IMR-90 (cell line): ENCODE data around the gene KLF12. TPM values are rescaled to one million over a fixed set of nuclear protein-coding genes. Genes with fewer than 3 reads are reported as not detected.

ENCODE experiments used
- ATAC-seq: fragments of 200-7000 bp; cut with Tn5 transposase; 2 replicates; pipeline ENCODE4 v1.9.1; 2020; ENCODE audit warnings: low read depth, mild to moderate bottlenecking, moderate library complexity
- BruUV-seq: library from RNA; stranded (reverse); fragments of 400-500 nt; replicated peaks from 2 replicates; lab custom pipeline; 2021; lab: Mats Ljungman, UMichigan
- CTCF ChIA-PET: fragments of 300-600 bp; formaldehyde crosslinking; extraction: SDS; loops from one replicate; lab custom pipeline; 2021; ENCODE audit warnings: antibody characterized with exemption; lab: Yijun Ruan, JAX
- POLR2A ChIA-PET: fragments of 300-600 bp; sonication (Branson Sonifier 250); formaldehyde crosslinking; loops from one replicate; lab custom pipeline; 2022; ENCODE audit warnings: antibody characterized with exemption; ENCODE audit not compliant: unreplicated experiment; lab: Charles Lee
- DNase-seq: peaks from one replicate; pipeline ENCODE4 v3.0.0; 2013
- H2AFZ ChIP-seq: replicated peaks from 2 replicates; pipeline ENCODE3; 2013; ENCODE audit warnings: low read length, mild to moderate bottlenecking; ENCODE audit not compliant: poor library complexity
- H2AK5ac ChIP-seq: 2 replicates; pipeline ENCODE4 v1.6.1; 2013; ENCODE audit warnings: low read depth, low read length, inconsistent platforms
- H2AK9ac ChIP-seq: replicated peaks from 2 replicates; pipeline ENCODE3; 2013; ENCODE audit warnings: mild to moderate bottlenecking, low read depth, low read length, moderate library complexity; ENCODE audit not compliant: poor library complexity
- H2BK120ac ChIP-seq: 2 replicates; pipeline ENCODE4 v1.6.1; 2013; ENCODE audit warnings: low read depth, low read length, inconsistent platforms
- H2BK15ac ChIP-seq: 3 replicates; pipeline ENCODE4 v1.6.1; 2013; ENCODE audit warnings: low read depth, low read length, inconsistent platforms
- H2BK20ac ChIP-seq: 2 replicates; pipeline ENCODE4 v1.6.1; 2013; ENCODE audit warnings: low read depth, mild to moderate bottlenecking, inconsistent platforms, low read length, moderate library complexity
- H2BK5ac ChIP-seq: 2 replicates; pipeline ENCODE4 v1.6.1; 2013; ENCODE audit warnings: mild to moderate bottlenecking, low read depth, low read length, inconsistent platforms; ENCODE audit not compliant: poor library complexity, severe bottlenecking
- H3K14ac ChIP-seq: replicated peaks from 2 replicates; pipeline ENCODE4 v1.6.1; 2013; ENCODE audit warnings: low read depth, low read length, inconsistent platforms
- H3K18ac ChIP-seq: 2 replicates; pipeline ENCODE4 v1.6.1; 2013; ENCODE audit warnings: low read depth, low read length, control low read depth
- H3K23ac ChIP-seq: 2 replicates; pipeline ENCODE4 v1.6.1; 2013; ENCODE audit warnings: low read depth, low read length, inconsistent platforms
- H3K27ac ChIP-seq: 2 replicates; pipeline ENCODE4 v1.5.1; 2013; ENCODE audit warnings: mild to moderate bottlenecking, control low read depth, low read length; ENCODE audit not compliant: insufficient read depth
- H3K27me3 ChIP-seq: 2 replicates; pipeline ENCODE4 v1.6.1; 2013; ENCODE audit warnings: low read length; ENCODE audit not compliant: control insufficient read depth, insufficient read depth
- H3K36me3 ChIP-seq: 2 replicates; pipeline ENCODE4 v1.6.1; 2013; ENCODE audit warnings: low read length, mixed read lengths; ENCODE audit not compliant: control insufficient read depth, insufficient read depth
- H3K4ac ChIP-seq: 2 replicates; pipeline ENCODE4 v1.6.1; 2013; ENCODE audit warnings: low read depth, low read length, inconsistent platforms
- H3K4me1 ChIP-seq: 2 replicates; pipeline ENCODE4 v1.6.1; 2013; ENCODE audit warnings: low read length, mixed read lengths; ENCODE audit not compliant: control insufficient read depth, insufficient read depth
- H3K4me2 ChIP-seq: 2 replicates; pipeline ENCODE4 v1.6.1; 2013; ENCODE audit warnings: low read depth, mild to moderate bottlenecking, control low read depth, low read length, moderate library complexity
- H3K4me3 ChIP-seq: 2 replicates; pipeline ENCODE4 v1.5.1; 2013; ENCODE audit warnings: low read depth, mild to moderate bottlenecking, control low read depth, low read length, moderate library complexity; ENCODE audit not compliant: insufficient read depth
- H3K56ac ChIP-seq: 2 replicates; pipeline ENCODE4 v1.6.1; 2013; ENCODE audit warnings: low read length, inconsistent platforms; ENCODE audit not compliant: insufficient read depth; ENCODE audit errors: extremely low read depth
- H3K79me1 ChIP-seq, 2 experiments: 2 replicates each; pipeline ENCODE4 v1.6.1; 2013; ENCODE audit warnings: low read length in 2 of 2, inconsistent platforms in 1 of 2, low read depth in 1 of 2
- H3K9ac ChIP-seq: 2 replicates; pipeline ENCODE4 v1.6.1; 2013; ENCODE audit warnings: low read depth, low read length, control low read depth
- H3K9me1 ChIP-seq: 2 replicates; pipeline ENCODE4 v1.6.1; 2013; ENCODE audit warnings: low read length, inconsistent platforms; ENCODE audit not compliant: insufficient read depth
- H3K9me3 ChIP-seq: 2 replicates; pipeline ENCODE4 v1.6.1; 2013; ENCODE audit warnings: low read length; ENCODE audit not compliant: control insufficient read depth, insufficient read depth
- H4K20me1 ChIP-seq: 2 replicates; pipeline ENCODE4 v1.6.1; 2013; ENCODE audit warnings: low read length, inconsistent platforms; ENCODE audit not compliant: insufficient read depth
- H4K5ac ChIP-seq: 2 replicates; pipeline ENCODE4 v1.6.1; 2013; ENCODE audit warnings: mild to moderate bottlenecking, low read depth, low read length, control low read depth
- H4K8ac ChIP-seq, 2 experiments: 2 replicates each; pipeline ENCODE4 v1.6.1; 2013; ENCODE audit warnings: low read depth in 2 of 2, low read length in 2 of 2, control low read depth in 1 of 2, inconsistent platforms in 1 of 2
- H4K91ac ChIP-seq: 2 replicates; pipeline ENCODE4 v1.6.1; 2013; ENCODE audit warnings: low read depth, low read length, inconsistent platforms; ENCODE audit not compliant: insufficient read depth
- MXI1 ChIP-seq: IDR thresholded peaks from 2 replicates; pipeline ENCODE4 v1.6.1; 2012; ENCODE audit warnings: low read depth, mild to moderate bottlenecking, low read length, moderate library complexity, borderline replicate concordance
- POLR2A ChIP-seq: IDR thresholded peaks from 2 replicates; pipeline ENCODE4 v1.6.1; 2012; ENCODE audit warnings: mild to moderate bottlenecking, low read depth, low read length
- RAD21 ChIP-seq: IDR thresholded peaks from 2 replicates; pipeline ENCODE4 v1.6.1; 2012; ENCODE audit warnings: low read length, improper control_type of control experiment
- RFX5 ChIP-seq: IDR thresholded peaks from 2 replicates; pipeline ENCODE4 v1.8.0; 2012; ENCODE audit warnings: low read depth, mild to moderate bottlenecking, low read length, moderate library complexity
- SMC3 ChIP-seq: fragments of 150-350 bp; IDR thresholded peaks from 2 replicates; pipeline ENCODE4 v1.6.1; 2016; ENCODE audit warnings: low read depth, mild to moderate bottlenecking, antibody characterized with exemption, low read length, moderate library complexity
- WGBS, 2 experiments: methylation state at CpG; one replicate each; pipeline versions ENCODE4 v1.1.5 to v1.1.7; 2013; ENCODE audit warnings: missing lambda C conversion rate in 2 of 2; ENCODE audit not compliant: insufficient read length in 1 of 2; ENCODE audit errors: extremely low coverage in 2 of 2; 5-methylcytosine and 5-hydroxymethylcytosine counted together
- dilution Hi-C: fragments of 300-500 bp; cut with HindIII; formaldehyde crosslinking; loops from one replicate; pipeline ENCODE4 v1.14.3; 2018; ENCODE audit warnings: low sequenced_read_pairs; ENCODE audit not compliant: unreplicated experiment
- in situ Hi-C: fragments of 300-500 bp; cut with MboI; formaldehyde crosslinking; loops from 3 replicates; pipeline ENCODE4 v1.14.3; 2019; ENCODE audit warnings: low sequenced_read_pairs, inconsistent platforms, mixed read lengths
- intact Hi-C: fragments of 100-400 bp; cut with micrococcal nuclease; formaldehyde crosslinking; loops from 2 replicates; pipeline ENCODE4 v1.10.0; 2022
- polyA plus RNA-seq, 3 experiments: library from polyadenylated mRNA; depleted of rRNA; stranded (reverse); fragments of >200 nt; gene quantifications; 2 replicates each; pipeline ENCODE4 v1.2.3, GENCODE V29; 2012; ENCODE audit warnings: low replicate concordance in 1 of 3
- total RNA-seq: library from RNA; depleted of rRNA; stranded (reverse); fragments of >200 nt; gene quantifications from 2 replicates; pipeline ENCODE4 v1.2.3, GENCODE V29; 2012
- TF ChIP-seq, protein P1 (sequence below): fragments of 150-350 bp; IDR thresholded peaks from 2 replicates; pipeline ENCODE4 v1.6.1; 2016; ENCODE audit warnings: low read depth, mild to moderate bottlenecking, low read length, moderate library complexity, borderline replicate concordance

Gene KLF12
- total and polyA plus RNA-seq, 2 of the 4 experiments (the other 2 are of a cell fraction): 8.8 to 44.8 TPM

- Histone ChIP-seq H2BK15ac (no peak overlapping the region), H4K8ac (no peak overlapping the region), H3K27me3 (no peaks in the 10 kb centered on the region), H3K36me3 (no peaks in the 10 kb centered on the region), H2BK20ac (no peak overlapping the region), H3K56ac (no peak overlapping the region), H3K9me3 (no peaks in the 10 kb centered on the region), H3K14ac (no peak overlapping the region), H4K5ac (no peak overlapping the region), H3K9me1 (peaks cover 4% of the 10 kb centered on the region), H2AFZ (no peak overlapping the region), H4K91ac (no peak overlapping the region), H2AK5ac (no peak overlapping the region), H3K4me2 (no peak overlapping the region), H3K4ac (no peak overlapping the region), H3K79me1 (peaks cover 38 to 62% of the 10 kb centered on the region in 2 experiments), H3K27ac (no peak overlapping the region), H3K4me1 (peaks cover 5% of the 10 kb centered on the region; the same call in 1 of the 2 replicates), H4K20me1 (peaks cover 19% of the 10 kb centered on the region; the same call in 1 of the 2 replicates), H3K9ac (no peak overlapping the region), H3K23ac (no peak overlapping the region), H2AK9ac (no peak overlapping the region), H2BK120ac (no peak overlapping the region), H3K4me3 (no peak overlapping the region), H3K18ac (no peak overlapping the region), H2BK5ac (no peak overlapping the region)
- dilution Hi-C loops (no loop called here), in situ Hi-C loops (no loop called here), intact Hi-C loops (no loop called here)
- no TSS peak for BruUV-seq
- DNase-seq (no peak), ATAC-seq (no peak)
- TF ChIP-seq MXI1 (no peak), SMC3 (no peak), POLR2A (no peak), RAD21 (no peak), RFX5 (no peak)
- TF ChIP-seq, protein P1, sequence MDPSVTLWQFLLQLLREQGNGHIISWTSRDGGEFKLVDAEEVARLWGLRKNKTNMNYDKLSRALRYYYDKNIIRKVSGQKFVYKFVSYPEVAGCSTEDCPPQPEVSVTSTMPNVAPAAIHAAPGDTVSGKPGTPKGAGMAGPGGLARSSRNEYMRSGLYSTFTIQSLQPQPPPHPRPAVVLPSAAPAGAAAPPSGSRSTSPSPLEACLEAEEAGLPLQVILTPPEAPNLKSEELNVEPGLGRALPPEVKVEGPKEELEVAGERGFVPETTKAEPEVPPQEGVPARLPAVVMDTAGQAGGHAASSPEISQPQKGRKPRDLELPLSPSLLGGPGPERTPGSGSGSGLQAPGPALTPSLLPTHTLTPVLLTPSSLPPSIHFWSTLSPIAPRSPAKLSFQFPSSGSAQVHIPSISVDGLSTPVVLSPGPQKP: no peak
- CTCF ChIA-PET: interaction anchor here (0.7 kb wide), 1 partner anchor 71 kb away, joined by 3 read pairs; no protein-coding TSS in a partner anchor
- WGBS, 2 experiments: no CpG with 5 or more reads among the region's 3 CpGs
- POLR2A ChIA-PET: no interaction called here
These were observed 46.8 kb downstream of the KLF12 start for GRCh38 chr13:74087357-74087756.
